IMR-90 (cell line): ENCODE measurements around the gene SLC30A10. TPM values are rescaled to one million over a fixed set of nuclear protein-coding genes. Genes with fewer than 3 reads are reported as not detected.

Experiments
- ATAC-seq: fragments of 200-7000 bp; cut with Tn5 transposase; 2 replicates; pipeline ENCODE4 v1.9.1; 2020; ENCODE audit warnings: low read depth, mild to moderate bottlenecking, moderate library complexity
- BruUV-seq: library from RNA; stranded (reverse); fragments of 400-500 nt; replicated peaks from 2 replicates; lab custom pipeline; 2021; lab: Mats Ljungman, UMichigan
- CTCF ChIA-PET: fragments of 300-600 bp; formaldehyde crosslinking; extraction: SDS; loops from one replicate; lab custom pipeline; 2021; ENCODE audit warnings: antibody characterized with exemption; lab: Yijun Ruan, JAX
- POLR2A ChIA-PET: fragments of 300-600 bp; sonication (Branson Sonifier 250); formaldehyde crosslinking; loops from one replicate; lab custom pipeline; 2022; ENCODE audit warnings: antibody characterized with exemption; ENCODE audit not compliant: unreplicated experiment; lab: Charles Lee
- DNase-seq: peaks from one replicate; pipeline ENCODE4 v3.0.0; 2013
- H2AFZ ChIP-seq: replicated peaks from 2 replicates; pipeline ENCODE3; 2013; ENCODE audit warnings: low read length, mild to moderate bottlenecking; ENCODE audit not compliant: poor library complexity
- H2AK5ac ChIP-seq: 2 replicates; pipeline ENCODE4 v1.6.1; 2013; ENCODE audit warnings: low read depth, low read length, inconsistent platforms
- H2AK9ac ChIP-seq: replicated peaks from 2 replicates; pipeline ENCODE3; 2013; ENCODE audit warnings: mild to moderate bottlenecking, low read depth, low read length, moderate library complexity; ENCODE audit not compliant: poor library complexity
- H2BK120ac ChIP-seq: 2 replicates; pipeline ENCODE4 v1.6.1; 2013; ENCODE audit warnings: low read depth, low read length, inconsistent platforms
- H2BK15ac ChIP-seq: 3 replicates; pipeline ENCODE4 v1.6.1; 2013; ENCODE audit warnings: low read depth, low read length, inconsistent platforms
- H2BK20ac ChIP-seq: 2 replicates; pipeline ENCODE4 v1.6.1; 2013; ENCODE audit warnings: low read depth, mild to moderate bottlenecking, inconsistent platforms, low read length, moderate library complexity
- H2BK5ac ChIP-seq: 2 replicates; pipeline ENCODE4 v1.6.1; 2013; ENCODE audit warnings: mild to moderate bottlenecking, low read depth, low read length, inconsistent platforms; ENCODE audit not compliant: poor library complexity, severe bottlenecking
- H3K14ac ChIP-seq: replicated peaks from 2 replicates; pipeline ENCODE4 v1.6.1; 2013; ENCODE audit warnings: low read depth, low read length, inconsistent platforms
- H3K18ac ChIP-seq: 2 replicates; pipeline ENCODE4 v1.6.1; 2013; ENCODE audit warnings: low read depth, low read length, control low read depth
- H3K23ac ChIP-seq: 2 replicates; pipeline ENCODE4 v1.6.1; 2013; ENCODE audit warnings: low read depth, low read length, inconsistent platforms
- H3K27ac ChIP-seq: 2 replicates; pipeline ENCODE4 v1.5.1; 2013; ENCODE audit warnings: mild to moderate bottlenecking, control low read depth, low read length; ENCODE audit not compliant: insufficient read depth
- H3K27me3 ChIP-seq: 2 replicates; pipeline ENCODE4 v1.6.1; 2013; ENCODE audit warnings: low read length; ENCODE audit not compliant: control insufficient read depth, insufficient read depth
- H3K36me3 ChIP-seq: 2 replicates; pipeline ENCODE4 v1.6.1; 2013; ENCODE audit warnings: low read length, mixed read lengths; ENCODE audit not compliant: control insufficient read depth, insufficient read depth
- H3K4ac ChIP-seq: 2 replicates; pipeline ENCODE4 v1.6.1; 2013; ENCODE audit warnings: low read depth, low read length, inconsistent platforms
- H3K4me1 ChIP-seq: 2 replicates; pipeline ENCODE4 v1.6.1; 2013; ENCODE audit warnings: low read length, mixed read lengths; ENCODE audit not compliant: control insufficient read depth, insufficient read depth
- H3K4me2 ChIP-seq: 2 replicates; pipeline ENCODE4 v1.6.1; 2013; ENCODE audit warnings: low read depth, mild to moderate bottlenecking, control low read depth, low read length, moderate library complexity
- H3K4me3 ChIP-seq: 2 replicates; pipeline ENCODE4 v1.5.1; 2013; ENCODE audit warnings: low read depth, mild to moderate bottlenecking, control low read depth, low read length, moderate library complexity; ENCODE audit not compliant: insufficient read depth
- H3K56ac ChIP-seq: 2 replicates; pipeline ENCODE4 v1.6.1; 2013; ENCODE audit warnings: low read length, inconsistent platforms; ENCODE audit not compliant: insufficient read depth; ENCODE audit errors: extremely low read depth
- H3K79me1 ChIP-seq, 2 experiments: 2 replicates each; pipeline ENCODE4 v1.6.1; 2013; ENCODE audit warnings: low read length in 2 of 2, inconsistent platforms in 1 of 2, low read depth in 1 of 2
- H3K9ac ChIP-seq: 2 replicates; pipeline ENCODE4 v1.6.1; 2013; ENCODE audit warnings: low read depth, low read length, control low read depth
- H3K9me1 ChIP-seq: 2 replicates; pipeline ENCODE4 v1.6.1; 2013; ENCODE audit warnings: low read length, inconsistent platforms; ENCODE audit not compliant: insufficient read depth
- H3K9me3 ChIP-seq: 2 replicates; pipeline ENCODE4 v1.6.1; 2013; ENCODE audit warnings: low read length; ENCODE audit not compliant: control insufficient read depth, insufficient read depth
- H4K20me1 ChIP-seq: 2 replicates; pipeline ENCODE4 v1.6.1; 2013; ENCODE audit warnings: low read length, inconsistent platforms; ENCODE audit not compliant: insufficient read depth
- H4K5ac ChIP-seq: 2 replicates; pipeline ENCODE4 v1.6.1; 2013; ENCODE audit warnings: mild to moderate bottlenecking, low read depth, low read length, control low read depth
- H4K8ac ChIP-seq, 2 experiments: 2 replicates each; pipeline ENCODE4 v1.6.1; 2013; ENCODE audit warnings: low read depth in 2 of 2, low read length in 2 of 2, control low read depth in 1 of 2, inconsistent platforms in 1 of 2
- H4K91ac ChIP-seq: 2 replicates; pipeline ENCODE4 v1.6.1; 2013; ENCODE audit warnings: low read depth, low read length, inconsistent platforms; ENCODE audit not compliant: insufficient read depth
- CEBPB ChIP-seq: IDR thresholded peaks from 2 replicates; pipeline ENCODE4 v1.6.1; 2012; ENCODE audit warnings: low read depth, low read length, improper control_type of control experiment
- CTCF ChIP-seq: conservative IDR thresholded peaks from 2 replicates; pipeline ENCODE4 v1.5.1; 2012; ENCODE audit warnings: mild to moderate bottlenecking, low read depth, low read length, improper control_type of control experiment
- MAFK ChIP-seq: IDR thresholded peaks from 2 replicates; pipeline ENCODE4 v1.6.1; 2012; ENCODE audit warnings: low read depth, low read length, improper control_type of control experiment
- MAZ ChIP-seq: IDR thresholded peaks from 2 replicates; pipeline ENCODE4 v1.6.1; 2012; ENCODE audit warnings: low read depth, mild to moderate bottlenecking, low read length, improper control_type of control experiment, moderate library complexity, borderline replicate concordance
- POLR2A ChIP-seq: IDR thresholded peaks from 2 replicates; pipeline ENCODE4 v1.6.1; 2012; ENCODE audit warnings: mild to moderate bottlenecking, low read depth, low read length
- RCOR1 ChIP-seq: IDR thresholded peaks from 2 replicates; pipeline ENCODE4 v1.6.1; 2012; ENCODE audit warnings: mild to moderate bottlenecking, low read length, improper control_type of control experiment; ENCODE audit not compliant: insufficient replicate concordance
- RFX5 ChIP-seq: IDR thresholded peaks from 2 replicates; pipeline ENCODE4 v1.8.0; 2012; ENCODE audit warnings: low read depth, mild to moderate bottlenecking, low read length, moderate library complexity
- WGBS, 2 experiments: methylation state at CpG; one replicate each; pipeline versions ENCODE4 v1.1.5 to v1.1.7; 2013; ENCODE audit warnings: missing lambda C conversion rate in 2 of 2; ENCODE audit not compliant: insufficient read length in 1 of 2; ENCODE audit errors: extremely low coverage in 2 of 2; 5-methylcytosine and 5-hydroxymethylcytosine counted together
- dilution Hi-C: fragments of 300-500 bp; cut with HindIII; formaldehyde crosslinking; loops from one replicate; pipeline ENCODE4 v1.14.3; 2018; ENCODE audit warnings: low sequenced_read_pairs; ENCODE audit not compliant: unreplicated experiment
- in situ Hi-C: fragments of 300-500 bp; cut with MboI; formaldehyde crosslinking; loops from 3 replicates; pipeline ENCODE4 v1.14.3; 2019; ENCODE audit warnings: low sequenced_read_pairs, inconsistent platforms, mixed read lengths
- intact Hi-C: fragments of 100-400 bp; cut with micrococcal nuclease; formaldehyde crosslinking; loops from 2 replicates; pipeline ENCODE4 v1.10.0; 2022
- polyA plus RNA-seq, 3 experiments: library from polyadenylated mRNA; depleted of rRNA; stranded (reverse); fragments of >200 nt; gene quantifications; 2 replicates each; pipeline ENCODE4 v1.2.3, GENCODE V29; 2012; ENCODE audit warnings: low replicate concordance in 1 of 3
- total RNA-seq: library from RNA; depleted of rRNA; stranded (reverse); fragments of >200 nt; gene quantifications from 2 replicates; pipeline ENCODE4 v1.2.3, GENCODE V29; 2012
- TF ChIP-seq, protein P1 (sequence below): fragments of 150-350 bp; IDR thresholded peaks from 2 replicates; pipeline ENCODE4 v1.6.1; 2017; ENCODE audit warnings: mild to moderate bottlenecking, antibody characterized with exemption, low read length, low read depth
- TF ChIP-seq, protein P2 (sequence below): fragments of 150-350 bp; IDR thresholded peaks from 2 replicates; pipeline ENCODE4 v1.6.1; 2016; ENCODE audit warnings: low read depth, mild to moderate bottlenecking, low read length, moderate library complexity, borderline replicate concordance

The SLC30A10 gene
- total and polyA plus RNA-seq, 2 of the 4 experiments (the other 2 are of a cell fraction): not detected

GRCh38 chr1:219897914-219898313, 30.4 kb downstream of the SLC30A10 start:
- WGBS, 2 experiments: no CpG with 5 or more reads among the region's 5 CpGs
- Histone ChIP-seq H3K27me3 (no peaks in the 10 kb centered on the region), H3K4me3 (no peak overlapping the region), H3K27ac (no peak overlapping the region), H2AK9ac (no peak overlapping the region), H3K4ac (no peak overlapping the region), H2AFZ (no peak overlapping the region), H3K14ac (no peak overlapping the region), H2AK5ac (no peak overlapping the region), H3K56ac (no peak overlapping the region), H2BK5ac (no peak overlapping the region), H4K20me1 (no peaks in the 10 kb centered on the region), H3K9me3 (no peaks in the 10 kb centered on the region), H3K9me1 (no peaks in the 10 kb centered on the region), H2BK120ac (no peak overlapping the region), H3K9ac (no peak overlapping the region), H3K36me3 (no peaks in the 10 kb centered on the region), H4K8ac (no peak overlapping the region), H3K79me1 (no peaks in the 10 kb centered on the region), H4K5ac (no peak overlapping the region), H3K4me2 (no peak overlapping the region), H4K91ac (no peak overlapping the region), H3K18ac (no peak overlapping the region), H3K4me1 (no peaks in the 10 kb centered on the region), H2BK15ac (no peak overlapping the region), H2BK20ac (no peak overlapping the region), H3K23ac (no peak overlapping the region)
- CTCF ChIA-PET: no interaction called here
- in situ Hi-C loops (no loop called here), dilution Hi-C loops (no loop called here), intact Hi-C loops (no loop called here)
- no peak for ATAC-seq
- BruUV-seq: no TSS peak
- TF ChIP-seq MAFK (no peak), RCOR1 (no peak), POLR2A (no peak), RFX5 (no peak), MAZ (no peak), CEBPB (no peak), CTCF (no peak)
- TF ChIP-seq, protein P1, sequence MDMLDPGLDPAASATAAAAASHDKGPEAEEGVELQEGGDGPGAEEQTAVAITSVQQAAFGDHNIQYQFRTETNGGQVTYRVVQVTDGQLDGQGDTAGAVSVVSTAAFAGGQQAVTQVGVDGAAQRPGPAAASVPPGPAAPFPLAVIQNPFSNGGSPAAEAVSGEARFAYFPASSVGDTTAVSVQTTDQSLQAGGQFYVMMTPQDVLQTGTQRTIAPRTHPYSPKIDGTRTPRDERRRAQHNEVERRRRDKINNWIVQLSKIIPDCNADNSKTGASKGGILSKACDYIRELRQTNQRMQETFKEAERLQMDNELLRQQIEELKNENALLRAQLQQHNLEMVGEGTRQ: no peak
- TF ChIP-seq, protein P2, sequence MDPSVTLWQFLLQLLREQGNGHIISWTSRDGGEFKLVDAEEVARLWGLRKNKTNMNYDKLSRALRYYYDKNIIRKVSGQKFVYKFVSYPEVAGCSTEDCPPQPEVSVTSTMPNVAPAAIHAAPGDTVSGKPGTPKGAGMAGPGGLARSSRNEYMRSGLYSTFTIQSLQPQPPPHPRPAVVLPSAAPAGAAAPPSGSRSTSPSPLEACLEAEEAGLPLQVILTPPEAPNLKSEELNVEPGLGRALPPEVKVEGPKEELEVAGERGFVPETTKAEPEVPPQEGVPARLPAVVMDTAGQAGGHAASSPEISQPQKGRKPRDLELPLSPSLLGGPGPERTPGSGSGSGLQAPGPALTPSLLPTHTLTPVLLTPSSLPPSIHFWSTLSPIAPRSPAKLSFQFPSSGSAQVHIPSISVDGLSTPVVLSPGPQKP: no peak
- DNase-seq: no peak
- POLR2A ChIA-PET: no interaction called here
